Measurements from ENCODE around the gene NAA10.
A peak's percentile ranks its signal among the peaks of the same experiment; 100 is the strongest.

NAA10 gene

DNA sequence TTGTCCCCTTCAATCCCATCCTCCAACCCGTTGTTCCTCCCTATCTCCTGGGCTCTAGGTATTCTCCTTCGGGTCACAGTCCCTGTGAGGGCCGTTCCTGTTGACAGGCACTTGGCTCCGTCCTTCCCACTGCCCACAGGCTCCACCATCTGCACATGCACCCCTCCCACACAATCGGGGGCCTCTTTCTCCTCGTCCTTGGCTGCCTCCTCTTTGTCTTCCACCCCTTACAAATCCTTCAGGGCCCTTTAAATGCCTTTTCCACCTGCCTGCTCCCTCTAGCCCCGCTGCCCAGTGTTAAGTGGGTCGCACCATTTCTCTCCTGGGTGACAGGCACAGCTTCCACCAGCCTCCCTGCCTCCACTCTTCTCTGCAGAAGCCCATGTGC lies 33.1 kb downstream of the NAA10 start:
- Histone ChIP-seq H4K5ac (ENCODE audit: low read length) (no peak overlapping the region), H3K4me1 (ENCODE audit: control insufficient read depth, low read depth, low read length) (no peaks in the 10 kb centered on the region), H3K36me3 (ENCODE audit: control insufficient read depth, insufficient read depth, low read length) (no peaks in the 10 kb centered on the region), H3K56ac (ENCODE audit: low read length) (no peak overlapping the region), H3K23ac (ENCODE audit: low read length) (no peak overlapping the region), H3K9ac (ENCODE audit: low read length) (no peak overlapping the region), H3K4ac (ENCODE audit: low read depth, low read length) (no peak overlapping the region), H3K4me2 (ENCODE audit: low read length) (no peak overlapping the region), H2BK120ac (ENCODE audit: low read depth, low read length) (no peak overlapping the region), H3K27me3 (ENCODE audit: insufficient read depth, low read length, poor library complexity) (no peaks in the 10 kb centered on the region), H4K8ac (ENCODE audit: low read depth, low read length) (no peak overlapping the region), H2AK5ac (ENCODE audit: low read length) (no peak overlapping the region), H3K27ac (ENCODE audit: low read depth, low read length) (no peak overlapping the region), H2BK5ac (ENCODE audit: low read length) (no peak overlapping the region), H3K79me1 (ENCODE audit: low read length) (no peaks in the 10 kb centered on the region), H3K79me2 (ENCODE audit: control insufficient read depth, insufficient read depth, low read length) (no peaks in the 10 kb centered on the region), H3K18ac (ENCODE audit: low read length) (no peak overlapping the region), H3K4me3 (ENCODE audit: low read length) (no peak overlapping the region), H2BK15ac (replicated peaks; ENCODE audit: low read depth) (no peak overlapping the region)
- no peak for DNase-seq
- no CpG with 5 or more reads among the region's 8 CpGs for WGBS (ENCODE audit: extremely low coverage, insufficient coverage, low lambda C conversion rate)

DNA sequence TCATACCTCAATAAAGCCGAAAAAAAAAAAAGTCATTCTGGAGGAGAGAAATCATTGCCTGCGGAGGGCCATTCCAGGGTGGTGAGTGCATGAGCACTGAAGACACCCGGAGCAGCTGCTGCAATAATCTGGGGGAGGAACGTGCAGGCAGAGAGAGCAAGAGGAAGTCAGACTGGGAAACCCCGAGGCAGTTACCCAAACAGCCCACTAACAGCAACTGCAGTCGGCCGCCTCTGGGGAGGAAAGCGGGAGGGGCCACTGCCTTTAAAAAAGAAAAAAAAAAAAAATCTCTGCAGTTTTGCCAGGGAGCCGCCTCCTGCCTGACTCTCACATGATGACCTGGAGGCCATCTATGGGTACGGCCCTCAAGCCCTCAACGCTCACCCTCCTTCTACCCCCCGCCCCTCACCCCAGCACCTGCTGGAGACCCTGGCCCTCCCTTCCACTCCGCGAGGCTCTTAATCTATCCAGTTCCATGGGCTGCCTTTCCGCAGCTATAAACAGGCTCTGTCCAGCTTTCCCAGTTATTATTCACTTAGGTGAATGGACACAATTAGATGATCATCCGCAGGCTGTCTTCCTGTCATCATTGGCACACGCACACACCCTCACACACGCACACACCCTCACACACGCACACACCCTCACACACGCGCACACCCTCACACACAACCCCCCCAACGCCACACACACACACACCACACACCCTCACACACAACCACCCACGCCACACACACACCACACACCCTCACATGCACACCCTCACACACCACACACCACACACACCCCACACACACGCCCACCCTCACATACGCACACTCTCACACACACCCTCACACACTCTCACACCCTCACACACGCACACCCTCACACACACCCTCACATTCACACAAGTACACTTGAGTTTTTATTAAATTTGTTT lies 33.7 kb downstream of the NAA10 start:
- Histone ChIP-seq H4K8ac (ENCODE audit: low read depth, low read length) (no peak overlapping the region), H3K56ac (ENCODE audit: low read length) (peak overlapping the region; percentile 49), H3K4me1 (ENCODE audit: control insufficient read depth, low read depth, low read length) (no peaks in the 10 kb centered on the region), H3K4me2 (ENCODE audit: low read length) (no peak overlapping the region), H4K5ac (ENCODE audit: low read length) (no peak overlapping the region), H2BK15ac (replicated peaks; ENCODE audit: low read depth) (no peak overlapping the region), H3K4ac (ENCODE audit: low read depth, low read length) (no peak overlapping the region), H3K23ac (ENCODE audit: low read length) (no peak overlapping the region), H3K9ac (ENCODE audit: low read length) (no peak overlapping the region), H3K27me3 (ENCODE audit: insufficient read depth, low read length, poor library complexity) (no peaks in the 10 kb centered on the region), H3K79me1 (ENCODE audit: low read length) (no peaks in the 10 kb centered on the region), H2AK5ac (ENCODE audit: low read length) (no peak overlapping the region), H3K4me3 (ENCODE audit: low read length) (no peak overlapping the region), H3K18ac (ENCODE audit: low read length) (no peak overlapping the region), H2BK120ac (ENCODE audit: low read depth, low read length) (no peak overlapping the region), H3K36me3 (ENCODE audit: control insufficient read depth, insufficient read depth, low read length) (no peaks in the 10 kb centered on the region), H3K27ac (ENCODE audit: low read depth, low read length) (no peak overlapping the region), H3K79me2 (ENCODE audit: control insufficient read depth, insufficient read depth, low read length) (no peaks in the 10 kb centered on the region), H2BK5ac (ENCODE audit: low read length) (no peak overlapping the region)
- DNase-seq: peak; percentile 87
- 100% methylated on average over 2 of the region's 26 CpGs for WGBS (ENCODE audit: extremely low coverage, insufficient coverage, low lambda C conversion rate)

DNA sequence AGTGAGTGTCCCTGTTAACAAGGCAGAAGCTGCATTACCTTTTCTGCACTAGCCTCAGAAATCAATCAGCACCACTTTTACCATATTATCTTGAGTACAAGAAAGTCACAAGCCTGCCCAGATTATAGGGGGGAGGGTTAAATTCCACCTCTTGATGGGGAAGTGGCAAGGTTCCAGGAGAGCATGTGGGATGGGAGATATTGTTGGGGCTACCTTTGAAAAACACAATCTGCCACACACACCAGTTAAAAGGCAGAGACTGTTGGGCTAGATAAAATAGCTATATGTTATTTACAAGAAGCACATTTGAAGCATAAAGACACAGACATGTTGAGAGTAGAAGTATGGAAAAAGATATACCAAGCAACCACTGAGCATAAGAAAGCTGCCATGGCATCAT lies 36.9 kb downstream of the NAA10 start:
- Histone ChIP-seq H3K36me3 (ENCODE audit: control insufficient read depth, insufficient read depth, low read length) (no peaks in the 10 kb centered on the region), H2BK15ac (replicated peaks; ENCODE audit: low read depth) (no peak overlapping the region), H2AK5ac (ENCODE audit: low read length) (no peak overlapping the region), H3K79me2 (ENCODE audit: control insufficient read depth, insufficient read depth, low read length) (no peaks in the 10 kb centered on the region), H2BK120ac (ENCODE audit: low read depth, low read length) (no peak overlapping the region), H3K18ac (ENCODE audit: low read length) (no peak overlapping the region), H2BK5ac (ENCODE audit: low read length) (no peak overlapping the region), H3K23ac (ENCODE audit: low read length) (no peak overlapping the region), H3K4me1 (ENCODE audit: control insufficient read depth, low read depth, low read length) (no peaks in the 10 kb centered on the region), H3K56ac (ENCODE audit: low read length) (no peak overlapping the region), H3K9ac (ENCODE audit: low read length) (no peak overlapping the region), H3K27me3 (ENCODE audit: insufficient read depth, low read length, poor library complexity) (no peaks in the 10 kb centered on the region), H4K8ac (ENCODE audit: low read depth, low read length) (no peak overlapping the region), H4K5ac (ENCODE audit: low read length) (no peak overlapping the region), H3K4me3 (ENCODE audit: low read length) (no peak overlapping the region), H3K79me1 (ENCODE audit: low read length) (no peaks in the 10 kb centered on the region), H3K27ac (ENCODE audit: low read depth, low read length) (no peak overlapping the region), H3K4ac (ENCODE audit: low read depth, low read length) (no peak overlapping the region), H3K4me2 (ENCODE audit: low read length) (no peak overlapping the region)
- no peak for DNase-seq

DNA sequence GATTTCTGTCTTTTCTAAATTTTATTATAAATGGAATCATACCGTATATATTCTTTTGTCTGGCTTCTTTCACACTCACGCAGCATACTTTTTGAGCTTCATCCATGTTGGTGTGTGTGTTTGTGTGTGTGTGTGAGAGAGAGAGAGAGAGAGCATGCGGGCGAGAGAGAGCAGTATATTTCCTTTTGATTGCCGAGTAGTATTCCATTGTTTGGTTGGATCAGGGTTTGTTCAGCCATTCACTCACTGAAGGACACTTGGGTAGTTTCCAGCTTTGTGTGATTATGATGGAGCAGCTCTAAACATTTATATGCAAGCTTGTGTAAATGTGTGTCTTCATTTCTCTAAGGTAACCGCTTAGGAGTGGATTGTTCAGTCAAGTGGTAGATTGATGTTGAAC lies 45.7 kb downstream of the NAA10 start:
- no peak overlapping the region for H2BK15ac ChIP-seq (replicated peaks; ENCODE audit: low read depth)
- no peak overlapping the region for H3K27ac ChIP-seq (ENCODE audit: low read depth, low read length)
- WGBS (ENCODE audit: extremely low coverage, insufficient coverage, low lambda C conversion rate): no CpG with 5 or more reads among the region's 6 CpGs

DNA sequence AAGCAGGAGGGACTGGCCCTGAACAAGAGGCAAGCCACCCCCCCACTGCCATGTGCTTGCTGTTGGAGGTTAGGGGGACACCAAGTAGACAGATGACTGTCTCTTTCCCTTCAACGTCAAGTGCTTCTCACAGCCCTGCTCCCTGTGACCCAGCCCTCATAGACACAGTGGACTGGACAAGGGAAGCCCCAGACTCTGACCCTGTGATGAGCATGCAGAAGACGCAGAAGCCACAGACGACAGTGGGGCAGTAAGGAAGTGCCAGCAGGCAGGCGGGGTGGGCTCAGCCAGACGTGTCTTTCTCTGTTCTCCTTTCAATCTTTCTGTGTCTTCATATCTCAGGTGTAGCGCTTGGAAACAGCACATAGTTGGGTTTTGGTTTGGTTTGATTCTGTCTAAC lies 46.5 kb downstream of the NAA10 start:
- H3K4ac ChIP-seq (ENCODE audit: low read depth, low read length): no peak overlapping the region
- H2BK5ac ChIP-seq (ENCODE audit: low read length): no peak overlapping the region
- no peak overlapping the region for H3K4me2 ChIP-seq (ENCODE audit: low read length)
- H3K4me3 ChIP-seq (ENCODE audit: low read length): no peak overlapping the region
- no peak overlapping the region for H2BK15ac ChIP-seq (replicated peaks; ENCODE audit: low read depth)
- H3K18ac ChIP-seq (ENCODE audit: low read length): no peak overlapping the region
- H3K79me2 ChIP-seq (ENCODE audit: control insufficient read depth, insufficient read depth, low read length): peaks cover 2% of the 10 kb centered on the region
- no peak overlapping the region for H3K27ac ChIP-seq (ENCODE audit: low read depth, low read length)
- no peak for DNase-seq
- H4K5ac ChIP-seq (ENCODE audit: low read length): no peak overlapping the region
- H3K9ac ChIP-seq (ENCODE audit: low read length): no peak overlapping the region
- H3K23ac ChIP-seq (ENCODE audit: low read length): no peak overlapping the region
- H4K8ac ChIP-seq (ENCODE audit: low read depth, low read length): no peak overlapping the region
- no peak overlapping the region for H3K56ac ChIP-seq (ENCODE audit: low read length)
- no peaks in the 10 kb centered on the region for H3K79me1 ChIP-seq (ENCODE audit: low read length)
- no peaks in the 10 kb centered on the region for H3K4me1 ChIP-seq (ENCODE audit: control insufficient read depth, low read depth, low read length)
- no peaks in the 10 kb centered on the region for H3K36me3 ChIP-seq (ENCODE audit: control insufficient read depth, insufficient read depth, low read length)
- WGBS (ENCODE audit: extremely low coverage, insufficient coverage, low lambda C conversion rate): no CpG with 5 or more reads among the region's 6 CpGs
- H2AK5ac ChIP-seq (ENCODE audit: low read length): no peak overlapping the region
- H3K27me3 ChIP-seq (ENCODE audit: insufficient read depth, low read length, poor library complexity): no peaks in the 10 kb centered on the region
- no peak overlapping the region for H2BK120ac ChIP-seq (ENCODE audit: low read depth, low read length)

More for the DNA sequence above, 45.7 kb downstream of the NAA10 start:
- no peaks in the 10 kb centered on the region for H3K4me1 ChIP-seq (ENCODE audit: control insufficient read depth, low read depth, low read length)
- H2AK5ac ChIP-seq (ENCODE audit: low read length): no peak overlapping the region
- no peak overlapping the region for H3K9ac ChIP-seq (ENCODE audit: low read length)
- no peak overlapping the region for H3K4me3 ChIP-seq (ENCODE audit: low read length)
- no peak overlapping the region for H3K23ac ChIP-seq (ENCODE audit: low read length)
- DNase-seq: no peak
- no peak overlapping the region for H4K8ac ChIP-seq (ENCODE audit: low read depth, low read length)
- no peak overlapping the region for H3K18ac ChIP-seq (ENCODE audit: low read length)
- no peak overlapping the region for H3K4ac ChIP-seq (ENCODE audit: low read depth, low read length)
- H3K27me3 ChIP-seq (ENCODE audit: insufficient read depth, low read length, poor library complexity): no peaks in the 10 kb centered on the region
- no peak overlapping the region for H2BK120ac ChIP-seq (ENCODE audit: low read depth, low read length)
- H3K56ac ChIP-seq (ENCODE audit: low read length): no peak overlapping the region
- no peaks in the 10 kb centered on the region for H3K36me3 ChIP-seq (ENCODE audit: control insufficient read depth, insufficient read depth, low read length)
- H3K79me1 ChIP-seq (ENCODE audit: low read length): no peaks in the 10 kb centered on the region
- H2BK5ac ChIP-seq (ENCODE audit: low read length): no peak overlapping the region
- peaks cover 2% of the 10 kb centered on the region for H3K79me2 ChIP-seq (ENCODE audit: control insufficient read depth, insufficient read depth, low read length)
- H3K4me2 ChIP-seq (ENCODE audit: low read length): no peak overlapping the region
- H4K5ac ChIP-seq (ENCODE audit: low read length): no peak overlapping the region

DNA sequence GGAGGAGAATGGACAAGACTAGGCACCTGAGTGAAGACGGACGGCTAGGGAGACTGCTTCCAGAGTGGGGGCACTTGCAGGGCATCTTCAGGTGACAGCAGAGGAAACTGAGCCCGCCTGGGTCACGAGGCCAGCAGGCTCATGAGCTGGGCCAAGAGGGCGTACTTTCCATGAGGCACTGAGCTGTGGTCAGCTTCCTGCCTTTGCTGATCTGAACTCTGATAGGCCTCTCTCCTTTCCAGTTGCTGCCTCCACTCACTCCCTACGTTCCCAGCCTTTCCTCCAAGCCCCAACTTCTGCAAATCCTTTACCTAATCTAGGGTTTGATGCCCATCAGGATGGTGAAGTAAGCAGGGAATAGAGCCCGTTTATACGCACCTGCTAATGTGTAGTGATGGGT lies 47.5 kb downstream of the NAA10 start:
- Histone ChIP-seq H3K18ac (ENCODE audit: low read length) (no peak overlapping the region), H3K4me3 (ENCODE audit: low read length) (no peak overlapping the region), H3K36me3 (ENCODE audit: control insufficient read depth, insufficient read depth, low read length) (no peaks in the 10 kb centered on the region), H3K56ac (ENCODE audit: low read length) (no peak overlapping the region), H3K4ac (ENCODE audit: low read depth, low read length) (no peak overlapping the region), H3K79me2 (ENCODE audit: control insufficient read depth, insufficient read depth, low read length) (peaks cover 2% of the 10 kb centered on the region), H3K4me2 (ENCODE audit: low read length) (no peak overlapping the region), H3K9ac (ENCODE audit: low read length) (no peak overlapping the region), H2BK120ac (ENCODE audit: low read depth, low read length) (no peak overlapping the region), H3K79me1 (ENCODE audit: low read length) (no peaks in the 10 kb centered on the region), H2BK15ac (replicated peaks; ENCODE audit: low read depth) (no peak overlapping the region), H3K4me1 (ENCODE audit: control insufficient read depth, low read depth, low read length) (peaks cover 2% of the 10 kb centered on the region), H4K8ac (ENCODE audit: low read depth, low read length) (no peak overlapping the region), H3K27me3 (ENCODE audit: insufficient read depth, low read length, poor library complexity) (no peaks in the 10 kb centered on the region), H3K23ac (ENCODE audit: low read length) (no peak overlapping the region), H4K5ac (ENCODE audit: low read length) (no peak overlapping the region), H2BK5ac (ENCODE audit: low read length) (no peak overlapping the region), H2AK5ac (ENCODE audit: low read length) (no peak overlapping the region), H3K27ac (ENCODE audit: low read depth, low read length) (no peak overlapping the region)
- no CpG with 5 or more reads among the region's 8 CpGs for WGBS (ENCODE audit: extremely low coverage, insufficient coverage, low lambda C conversion rate)
- no peak for DNase-seq

All from mesendoderm (in vitro differentiated cells).